Calu3 (cell line): Measurements from ENCODE around the gene SAMD4A. TPM values are rescaled to one million over a fixed set of nuclear protein-coding genes. Genes with fewer than 3 reads are reported as not detected.
A peak's percentile ranks its signal among the peaks of the same experiment; 100 is the strongest.

Experiments
- BruUV-seq: library from RNA; stranded (reverse); fragments of 400-500 nt; replicated peaks from 2 replicates; lab custom pipeline; 2021; lab: Mats Ljungman, UMichigan
- CTCF ChIA-PET: fragments of 300-600 bp; sonication (Branson Sonifier 250); formaldehyde crosslinking; loops from one replicate; lab custom pipeline; 2022; ENCODE audit warnings: antibody characterized with exemption; lab: Charles Lee
- DNase-seq: peaks from one replicate; pipeline ENCODE4 v3.0.0; 2022
- H3K27ac Mint-ChIP-seq: one replicate; pipeline ENCODE4 v1.8.0; 2022; ENCODE audit warnings: mixed read lengths; ENCODE audit not compliant: unreplicated experiment
- H3K27me3 Mint-ChIP-seq: one replicate; pipeline ENCODE4 v1.8.0; 2022; ENCODE audit warnings: mixed read lengths; ENCODE audit not compliant: unreplicated experiment
- H3K36me3 Mint-ChIP-seq: one replicate; pipeline ENCODE4 v1.8.0; 2022; ENCODE audit warnings: mild to moderate bottlenecking, moderate library complexity, mixed read lengths; ENCODE audit not compliant: insufficient read depth, unreplicated experiment
- H3K4me1 Mint-ChIP-seq: one replicate; pipeline ENCODE4 v1.8.0; 2022; ENCODE audit warnings: mild to moderate bottlenecking, low read depth, mixed read lengths; ENCODE audit not compliant: unreplicated experiment
- H3K4me3 Mint-ChIP-seq: one replicate; pipeline ENCODE4 v1.8.0; 2022; ENCODE audit warnings: mild to moderate bottlenecking, low read depth, moderate library complexity, mixed read lengths; ENCODE audit not compliant: unreplicated experiment
- H3K9me3 Mint-ChIP-seq: one replicate; pipeline ENCODE4 v1.8.0; 2022; ENCODE audit warnings: low read depth, mixed read lengths; ENCODE audit not compliant: unreplicated experiment
- CTCF ChIP-seq: fragments of 200-600 bp; IDR thresholded peaks from one replicate; pipeline ENCODE4 v1.8.0; 2022; ENCODE audit warnings: antibody characterized with exemption; ENCODE audit not compliant: unreplicated experiment
- intact Hi-C: fragments of 100-400 bp; cut with micrococcal nuclease; formaldehyde crosslinking; loops from one replicate; pipeline ENCODE4 v1.10.0; 2022; ENCODE audit not compliant: unreplicated experiment
- total RNA-seq: library from RNA; stranded (reverse); gene quantifications from 2 replicates; pipeline ENCODE4 v1.2.3, GENCODE V29; 2022

Gene SAMD4A
- total RNA-seq, 1 experiment from 2014 or later, result 14.4 TPM

GRCh38 chr14:54695196-54695595 lies 128.3 kb downstream of the SAMD4A start:
- CTCF ChIA-PET, result no interaction called here
- H3K27ac Mint-ChIP-seq, result no peak overlapping the region
- no TSS peak for BruUV-seq

GRCh38 chr14:54697001-54697400 lies 130.1 kb downstream of the SAMD4A start:
- no peak for DNase-seq
- TF ChIP-seq CTCF, result no peak
- no peaks in the 10 kb centered on the region for H3K36me3 Mint-ChIP-seq
- H3K27ac Mint-ChIP-seq, result no peak overlapping the region
- H3K27me3 Mint-ChIP-seq, result no peaks in the 10 kb centered on the region
- no TSS peak for BruUV-seq
- intact Hi-C loops, result no loop called here
- no peak overlapping the region for H3K4me3 Mint-ChIP-seq
- CTCF ChIA-PET, result interaction anchor here (0.6 kb wide), 1 partner anchor 21 kb away, joined by 5 read pairs; no protein-coding TSS in a partner anchor
- no peaks in the 10 kb centered on the region for H3K9me3 Mint-ChIP-seq
- H3K4me1 Mint-ChIP-seq, result peaks cover 12% of the 10 kb centered on the region

More at GRCh38 chr14:54695196-54695595, 128.3 kb downstream of the SAMD4A start:
- intact Hi-C loops, result no loop called here
- no peaks in the 10 kb centered on the region for H3K9me3 Mint-ChIP-seq
- no peak for DNase-seq
- peaks cover 12% of the 10 kb centered on the region for H3K4me1 Mint-ChIP-seq
- H3K36me3 Mint-ChIP-seq, result no peaks in the 10 kb centered on the region
- H3K27me3 Mint-ChIP-seq, result no peaks in the 10 kb centered on the region
- no peak for TF ChIP-seq CTCF
- H3K4me3 Mint-ChIP-seq, result no peak overlapping the region

GRCh38 chr14:54697803-54698202 lies 130.9 kb downstream of the SAMD4A start:
- no peak overlapping the region for H3K27ac Mint-ChIP-seq
- intact Hi-C loops, result no loop called here
- CTCF ChIA-PET, result interaction anchor here (0.6 kb wide), 2 partner anchors 20 to 85 kb away, joined by 5 read pairs; no protein-coding TSS in a partner anchor
- H3K9me3 Mint-ChIP-seq, result no peaks in the 10 kb centered on the region
- no peaks in the 10 kb centered on the region for H3K27me3 Mint-ChIP-seq
- DNase-seq, result peak; percentile 4
- no peaks in the 10 kb centered on the region for H3K36me3 Mint-ChIP-seq
- BruUV-seq, result no TSS peak
- peaks cover 12% of the 10 kb centered on the region for H3K4me1 Mint-ChIP-seq
- H3K4me3 Mint-ChIP-seq, result no peak overlapping the region
- no peak for TF ChIP-seq CTCF

GRCh38 chr14:54698501-54698900 lies 131.6 kb downstream of the SAMD4A start:
- no peaks in the 10 kb centered on the region for H3K27me3 Mint-ChIP-seq
- H3K27ac Mint-ChIP-seq, result no peak overlapping the region
- no peak for DNase-seq
- TF ChIP-seq CTCF, result no peak
- CTCF ChIA-PET, result no interaction called here
- intact Hi-C loops, result no loop called here
- H3K4me3 Mint-ChIP-seq, result no peak overlapping the region
- H3K4me1 Mint-ChIP-seq, result peaks cover 12% of the 10 kb centered on the region
- H3K36me3 Mint-ChIP-seq, result no peaks in the 10 kb centered on the region
- no peaks in the 10 kb centered on the region for H3K9me3 Mint-ChIP-seq
- no TSS peak for BruUV-seq
